HEK293 (cell line): ENCODE results near the gene BCL11A.

Source experiments
- FEZF1 ChIP-seq: fragments of 450-650 bp; formaldehyde crosslinking; IDR thresholded peaks from 2 replicates; pipeline ENCODE4 v1.5.1; 2016; ENCODE audit warnings: missing biosample characterization, missing genetic modification characterization
- REPIN1 ChIP-seq: fragments of 450-650 bp; formaldehyde crosslinking; IDR thresholded peaks from 2 replicates; pipeline ENCODE4 v1.5.1; 2017; ENCODE audit warnings: missing biosample characterization, missing genetic modification characterization, low read depth
- SALL2 ChIP-seq: fragments of 450-650 bp; formaldehyde crosslinking; IDR thresholded peaks from 2 replicates; pipeline ENCODE4 v1.5.0; 2017; ENCODE audit warnings: missing biosample characterization, mild to moderate bottlenecking, missing genetic modification characterization, borderline replicate concordance
- ZBTB17 ChIP-seq: fragments of 450-650 bp; formaldehyde crosslinking; IDR thresholded peaks from 2 replicates; pipeline ENCODE4 v1.5.1; 2016; ENCODE audit warnings: missing biosample characterization, missing genetic modification characterization
- ZEB2 ChIP-seq: fragments of 450-650 bp; formaldehyde crosslinking; IDR thresholded peaks from 2 replicates; pipeline ENCODE4 v1.5.1; 2016; ENCODE audit warnings: missing biosample characterization, missing genetic modification characterization
- ZNF157 ChIP-seq: fragments of 450-650 bp; formaldehyde crosslinking; IDR thresholded peaks from 2 replicates; pipeline ENCODE4 v1.5.1; 2016; ENCODE audit warnings: missing biosample characterization, missing genetic modification characterization
- ZNF19 ChIP-seq: fragments of 450-650 bp; formaldehyde crosslinking; IDR thresholded peaks from 2 replicates; pipeline ENCODE4; 2016; ENCODE audit warnings: missing biosample characterization, missing genetic modification characterization, low read depth
- ZNF221 ChIP-seq: fragments of 450-650 bp; formaldehyde crosslinking; IDR thresholded peaks from 2 replicates; pipeline ENCODE4 v1.5.1; 2017; ENCODE audit warnings: missing biosample characterization, missing genetic modification characterization, borderline replicate concordance
- ZNF548 ChIP-seq: fragments of 450-650 bp; formaldehyde crosslinking; IDR thresholded peaks from 2 replicates; pipeline ENCODE4 v1.5.1; 2016; ENCODE audit warnings: missing biosample characterization, missing genetic modification characterization
- ZNF629 ChIP-seq: fragments of 450-650 bp; formaldehyde crosslinking; IDR thresholded peaks from 2 replicates; pipeline ENCODE4 v1.5.1; 2017; ENCODE audit warnings: missing biosample characterization, missing genetic modification characterization
- ZSCAN30 ChIP-seq: fragments of 450-650 bp; IDR thresholded peaks from 2 replicates; pipeline ENCODE4 v1.5.1; 2018; ENCODE audit warnings: missing biosample characterization, mild to moderate bottlenecking, missing genetic modification characterization, moderate library complexity
- TF ChIP-seq, protein P1 (sequence below): fragments of 450-650 bp; formaldehyde crosslinking; IDR thresholded peaks from 2 replicates; pipeline ENCODE4 v1.5.1; 2017; ENCODE audit warnings: missing biosample characterization, missing genetic modification characterization
- TF ChIP-seq, protein P2 (sequence below): fragments of 450-650 bp; formaldehyde crosslinking; IDR thresholded peaks from 2 replicates; pipeline ENCODE4 v1.5.1; 2016; ENCODE audit warnings: missing biosample characterization, missing genetic modification characterization, borderline replicate concordance
- TF ChIP-seq, protein P3 (sequence below): fragments of 450-650 bp; formaldehyde crosslinking; IDR thresholded peaks from 2 replicates; pipeline ENCODE4 v1.5.1; 2016; ENCODE audit warnings: missing biosample characterization, missing genetic modification characterization
- TF ChIP-seq, protein P4 (sequence below): fragments of 450-650 bp; formaldehyde crosslinking; IDR thresholded peaks from 2 replicates; pipeline ENCODE4 v1.5.0; 2017; ENCODE audit warnings: missing biosample characterization, missing genetic modification characterization, borderline replicate concordance
- TF ChIP-seq, protein P5 (sequence below): fragments of 450-650 bp; formaldehyde crosslinking; IDR thresholded peaks from 2 replicates; pipeline ENCODE4 v1.5.1; 2016; ENCODE audit warnings: missing biosample characterization, missing genetic modification characterization
- TF ChIP-seq, protein P6 (sequence below): fragments of 450-650 bp; formaldehyde crosslinking; IDR thresholded peaks from 2 replicates; pipeline ENCODE4 v1.5.1; 2016; ENCODE audit warnings: missing biosample characterization, missing genetic modification characterization

BCL11A gene

DNA sequence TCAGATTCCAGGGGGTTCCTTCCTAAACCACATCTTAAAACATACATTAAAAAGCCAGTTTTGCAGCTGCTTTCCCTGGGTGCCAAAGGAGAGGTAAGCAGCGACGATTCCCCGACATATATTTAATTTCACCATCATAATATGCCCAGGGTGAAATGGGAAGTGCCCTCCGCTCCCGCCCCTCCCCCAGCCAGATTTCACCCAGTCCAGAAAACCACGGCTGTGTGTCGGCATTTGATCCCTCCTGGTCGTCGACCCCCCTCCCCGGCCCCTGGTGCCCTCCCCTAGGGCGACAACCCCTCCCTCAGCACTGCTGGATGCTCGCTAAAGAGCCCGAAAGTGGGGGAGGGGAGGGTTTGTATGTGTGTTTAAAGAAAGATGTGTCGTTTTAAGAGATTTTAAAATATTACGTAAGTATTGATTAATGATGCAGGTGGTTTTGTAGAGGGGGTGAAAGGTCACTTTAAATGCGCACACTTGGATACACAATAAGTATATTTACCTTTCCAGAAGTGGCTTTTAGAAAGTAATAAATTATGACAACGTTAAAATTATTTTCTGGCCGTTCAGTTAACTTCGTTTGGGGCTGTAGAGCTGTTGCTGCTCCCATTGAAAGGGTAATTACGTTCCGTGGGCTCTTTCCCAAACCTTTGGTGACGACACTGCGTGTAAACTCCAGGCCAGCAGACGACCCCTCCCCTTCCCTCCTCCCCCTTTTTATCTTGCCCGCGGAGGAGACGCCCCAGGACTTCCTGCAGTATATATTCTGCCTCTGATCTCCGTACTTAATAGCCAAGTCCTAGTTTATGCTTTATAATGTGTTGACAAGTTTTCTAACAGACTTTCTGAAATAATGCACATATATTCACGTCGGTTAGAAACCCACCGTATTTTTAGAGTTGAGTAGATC is 3.4 kb upstream of the BCL11A start (continued):
- TF ChIP-seq ZSCAN30 = peak; percentile 6; the same call in 1 of the 2 replicates
- TF ChIP-seq ZNF629 (tag by site-specific recombination) = peak; percentile 85
- TF ChIP-seq, protein P1, sequence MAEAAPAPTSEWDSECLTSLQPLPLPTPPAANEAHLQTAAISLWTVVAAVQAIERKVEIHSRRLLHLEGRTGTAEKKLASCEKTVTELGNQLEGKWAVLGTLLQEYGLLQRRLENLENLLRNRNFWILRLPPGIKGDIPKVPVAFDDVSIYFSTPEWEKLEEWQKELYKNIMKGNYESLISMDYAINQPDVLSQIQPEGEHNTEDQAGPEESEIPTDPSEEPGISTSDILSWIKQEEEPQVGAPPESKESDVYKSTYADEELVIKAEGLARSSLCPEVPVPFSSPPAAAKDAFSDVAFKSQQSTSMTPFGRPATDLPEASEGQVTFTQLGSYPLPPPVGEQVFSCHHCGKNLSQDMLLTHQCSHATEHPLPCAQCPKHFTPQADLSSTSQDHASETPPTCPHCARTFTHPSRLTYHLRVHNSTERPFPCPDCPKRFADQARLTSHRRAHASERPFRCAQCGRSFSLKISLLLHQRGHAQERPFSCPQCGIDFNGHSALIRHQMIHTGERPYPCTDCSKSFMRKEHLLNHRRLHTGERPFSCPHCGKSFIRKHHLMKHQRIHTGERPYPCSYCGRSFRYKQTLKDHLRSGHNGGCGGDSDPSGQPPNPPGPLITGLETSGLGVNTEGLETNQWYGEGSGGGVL = peak; percentile 57
- TF ChIP-seq, protein P2, sequence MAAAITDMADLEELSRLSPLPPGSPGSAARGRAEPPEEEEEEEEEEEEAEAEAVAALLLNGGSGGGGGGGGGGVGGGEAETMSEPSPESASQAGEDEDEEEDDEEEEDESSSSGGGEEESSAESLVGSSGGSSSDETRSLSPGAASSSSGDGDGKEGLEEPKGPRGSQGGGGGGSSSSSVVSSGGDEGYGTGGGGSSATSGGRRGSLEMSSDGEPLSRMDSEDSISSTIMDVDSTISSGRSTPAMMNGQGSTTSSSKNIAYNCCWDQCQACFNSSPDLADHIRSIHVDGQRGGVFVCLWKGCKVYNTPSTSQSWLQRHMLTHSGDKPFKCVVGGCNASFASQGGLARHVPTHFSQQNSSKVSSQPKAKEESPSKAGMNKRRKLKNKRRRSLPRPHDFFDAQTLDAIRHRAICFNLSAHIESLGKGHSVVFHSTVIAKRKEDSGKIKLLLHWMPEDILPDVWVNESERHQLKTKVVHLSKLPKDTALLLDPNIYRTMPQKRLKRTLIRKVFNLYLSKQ (tag by site-specific recombination) = no peak
- no peak for TF ChIP-seq ZBTB17 (tag by site-specific recombination)
- no peak for TF ChIP-seq SALL2 (tag by site-specific recombination)
- TF ChIP-seq FEZF1 = peak; percentile 89
- no peak for TF ChIP-seq ZNF19 (tag by site-specific recombination)
- no peak for TF ChIP-seq REPIN1 (tag by site-specific recombination)
- TF ChIP-seq ZNF221 (tag by site-specific recombination) = no peak
- TF ChIP-seq, protein P3, sequence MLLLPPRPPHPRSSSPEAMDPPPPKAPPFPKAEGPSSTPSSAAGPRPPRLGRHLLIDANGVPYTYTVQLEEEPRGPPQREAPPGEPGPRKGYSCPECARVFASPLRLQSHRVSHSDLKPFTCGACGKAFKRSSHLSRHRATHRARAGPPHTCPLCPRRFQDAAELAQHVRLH (tag by site-specific recombination) = no peak
- peak; percentile 50 for TF ChIP-seq ZEB2 (tag by site-specific recombination)
- TF ChIP-seq, protein P4, sequence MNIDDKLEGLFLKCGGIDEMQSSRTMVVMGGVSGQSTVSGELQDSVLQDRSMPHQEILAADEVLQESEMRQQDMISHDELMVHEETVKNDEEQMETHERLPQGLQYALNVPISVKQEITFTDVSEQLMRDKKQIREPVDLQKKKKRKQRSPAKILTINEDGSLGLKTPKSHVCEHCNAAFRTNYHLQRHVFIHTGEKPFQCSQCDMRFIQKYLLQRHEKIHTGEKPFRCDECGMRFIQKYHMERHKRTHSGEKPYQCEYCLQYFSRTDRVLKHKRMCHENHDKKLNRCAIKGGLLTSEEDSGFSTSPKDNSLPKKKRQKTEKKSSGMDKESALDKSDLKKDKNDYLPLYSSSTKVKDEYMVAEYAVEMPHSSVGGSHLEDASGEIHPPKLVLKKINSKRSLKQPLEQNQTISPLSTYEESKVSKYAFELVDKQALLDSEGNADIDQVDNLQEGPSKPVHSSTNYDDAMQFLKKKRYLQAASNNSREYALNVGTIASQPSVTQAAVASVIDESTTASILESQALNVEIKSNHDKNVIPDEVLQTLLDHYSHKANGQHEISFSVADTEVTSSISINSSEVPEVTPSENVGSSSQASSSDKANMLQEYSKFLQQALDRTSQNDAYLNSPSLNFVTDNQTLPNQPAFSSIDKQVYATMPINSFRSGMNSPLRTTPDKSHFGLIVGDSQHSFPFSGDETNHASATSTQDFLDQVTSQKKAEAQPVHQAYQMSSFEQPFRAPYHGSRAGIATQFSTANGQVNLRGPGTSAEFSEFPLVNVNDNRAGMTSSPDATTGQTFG (tag by site-specific recombination) = no peak
- TF ChIP-seq ZNF157 (tag by site-specific recombination) = no peak
- TF ChIP-seq, protein P5, sequence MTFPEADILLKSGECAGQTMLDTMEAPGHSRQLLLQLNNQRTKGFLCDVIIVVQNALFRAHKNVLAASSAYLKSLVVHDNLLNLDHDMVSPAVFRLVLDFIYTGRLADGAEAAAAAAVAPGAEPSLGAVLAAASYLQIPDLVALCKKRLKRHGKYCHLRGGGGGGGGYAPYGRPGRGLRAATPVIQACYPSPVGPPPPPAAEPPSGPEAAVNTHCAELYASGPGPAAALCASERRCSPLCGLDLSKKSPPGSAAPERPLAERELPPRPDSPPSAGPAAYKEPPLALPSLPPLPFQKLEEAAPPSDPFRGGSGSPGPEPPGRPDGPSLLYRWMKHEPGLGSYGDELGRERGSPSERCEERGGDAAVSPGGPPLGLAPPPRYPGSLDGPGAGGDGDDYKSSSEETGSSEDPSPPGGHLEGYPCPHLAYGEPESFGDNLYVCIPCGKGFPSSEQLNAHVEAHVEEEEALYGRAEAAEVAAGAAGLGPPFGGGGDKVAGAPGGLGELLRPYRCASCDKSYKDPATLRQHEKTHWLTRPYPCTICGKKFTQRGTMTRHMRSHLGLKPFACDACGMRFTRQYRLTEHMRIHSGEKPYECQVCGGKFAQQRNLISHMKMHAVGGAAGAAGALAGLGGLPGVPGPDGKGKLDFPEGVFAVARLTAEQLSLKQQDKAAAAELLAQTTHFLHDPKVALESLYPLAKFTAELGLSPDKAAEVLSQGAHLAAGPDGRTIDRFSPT = no peak
- no peak for TF ChIP-seq ZNF548 (tag by site-specific recombination)
- TF ChIP-seq, protein P6, sequence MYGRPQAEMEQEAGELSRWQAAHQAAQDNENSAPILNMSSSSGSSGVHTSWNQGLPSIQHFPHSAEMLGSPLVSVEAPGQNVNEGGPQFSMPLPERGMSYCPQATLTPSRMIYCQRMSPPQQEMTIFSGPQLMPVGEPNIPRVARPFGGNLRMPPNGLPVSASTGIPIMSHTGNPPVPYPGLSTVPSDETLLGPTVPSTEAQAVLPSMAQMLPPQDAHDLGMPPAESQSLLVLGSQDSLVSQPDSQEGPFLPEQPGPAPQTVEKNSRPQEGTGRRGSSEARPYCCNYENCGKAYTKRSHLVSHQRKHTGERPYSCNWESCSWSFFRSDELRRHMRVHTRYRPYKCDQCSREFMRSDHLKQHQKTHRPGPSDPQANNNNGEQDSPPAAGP (tag by site-specific recombination) = 0 out of 2 replicates have a peak, but pooled peaks have one; percentile 16
